HL-60 (cell line): ENCODE measurements around the gene BCAN.

Experiments used
- DNase-seq, 2 experiments: peaks; one replicate each; pipeline ENCODE4 v3.0.0-alpha.2; 2010 to 2020; ENCODE audit warnings: low read depth in 1 of 2, low spot score in 1 of 2
- H3K27ac ChIP-seq: fragments of 250-450 bp; sonication (Bioruptor Pico); replicated peaks from 2 replicates; pipeline ENCODE4 v1.5.1; 2020; ENCODE audit warnings: mild to moderate bottlenecking, moderate library complexity
- H3K27me3 ChIP-seq: fragments of 250-450 bp; sonication (Bioruptor Pico); 2 replicates; pipeline ENCODE4 v1.5.1; 2021; ENCODE audit warnings: mild to moderate bottlenecking, moderate library complexity; ENCODE audit not compliant: insufficient read depth, poor library complexity, severe bottlenecking
- H3K4me3 ChIP-seq: replicated peaks from 2 replicates; pipeline ENCODE4 v1.5.1; 2011; ENCODE audit warnings: mild to moderate bottlenecking, control low read depth, low read length; ENCODE audit not compliant: insufficient read depth
- CTCF ChIP-seq: IDR thresholded peaks from one replicate; pipeline ENCODE4 v1.5.1; 2011; ENCODE audit warnings: low read length, control low read depth, inconsistent platforms; ENCODE audit not compliant: insufficient read depth
- GABPA ChIP-seq: IDR thresholded peaks from 2 replicates; pipeline ENCODE4 v1.6.1; 2012; ENCODE audit warnings: low read depth
- POLR2AphosphoS5 ChIP-seq: IDR thresholded peaks from 2 replicates; pipeline ENCODE4 v1.6.1; 2012; ENCODE audit warnings: low read depth
- REST ChIP-seq: IDR thresholded peaks from 2 replicates; pipeline ENCODE4 v1.6.1; 2012; ENCODE audit warnings: low read depth; ENCODE audit not compliant: insufficient replicate concordance
- SPI1 ChIP-seq: IDR thresholded peaks from 2 replicates; pipeline ENCODE4 v1.6.1; 2012; ENCODE audit warnings: low read depth, mild to moderate bottlenecking, borderline replicate concordance

BCAN gene

GRCh38 chr1:156663178-156663577, 21.3 kb downstream of the BCAN start:
- H3K27ac ChIP-seq = no peak overlapping the region
- TF ChIP-seq CTCF (no peak), POLR2AphosphoS5 (no peak), GABPA (no peak), REST (no peak), SPI1 (no peak)
- H3K4me3 ChIP-seq = no peak overlapping the region
- no peak for DNase-seq
- H3K27me3 ChIP-seq = no peaks in the 10 kb centered on the region

- Histone ChIP-seq H3K27ac (no peak overlapping the region), H3K27me3 (no peaks in the 10 kb centered on the region), H3K4me3 (no peak overlapping the region)
- no peak for DNase-seq
- no peak for TF ChIP-seq CTCF
- TF ChIP-seq SPI1 = no peak
- TF ChIP-seq REST = no peak
- TF ChIP-seq GABPA = no peak
- no peak for TF ChIP-seq POLR2AphosphoS5
Observed at GRCh38 chr1:156664046-156664766, 22.3 kb downstream of the BCAN start.

- Histone ChIP-seq H3K4me3 (no peak overlapping the region), H3K27ac (no peak overlapping the region), H3K27me3 (peaks cover 3% of the 10 kb centered on the region)
- TF ChIP-seq SPI1 (no peak), REST (no peak), POLR2AphosphoS5 (no peak), CTCF (no peak), GABPA (no peak)
- DNase-seq = peak in 1 of 2 experiments; percentile 26
Observed at GRCh38 chr1:156664767-156665411, 23.0 kb downstream of the BCAN start.
